B cell (primary cell): Measurements from ENCODE around the gene SLC25A43. TPM values are rescaled to one million over a fixed set of nuclear protein-coding genes. Genes with fewer than 3 reads are reported as not detected.
"Not testable (repeated sequence)": the region's sequence is repeated elsewhere in the genome, so short reads cannot be mapped to it uniquely, and the experiment has no call there.

ENCODE experiments used
- ATAC-seq: fragments of 200-7000 bp; cut with Tn5 transposase; one replicate; pipeline ENCODE4 v1.10.0; 2021; ENCODE audit warnings: low read depth, mild to moderate bottlenecking, moderate number of reproducible peaks, moderate library complexity
- CTCF ChIA-PET: fragments of 350-600 bp; sonication (Branson Sonifier 250); formaldehyde crosslinking; loops from one replicate; lab custom pipeline; 2021; ENCODE audit warnings: antibody characterized with exemption, inconsistent platforms; lab: Charles Lee
- POLR2A ChIA-PET: fragments of 350-600 bp; sonication (Branson Sonifier 250); formaldehyde crosslinking; loops from one replicate; lab custom pipeline; 2021; ENCODE audit warnings: antibody characterized with exemption; lab: Charles Lee
- DNase-seq: peaks from one replicate; pipeline ENCODE4 v3.0.0; 2013
- H2AFZ ChIP-seq: 2 replicates; pipeline ENCODE4 v1.6.1; 2012; ENCODE audit warnings: mild to moderate bottlenecking, low read depth, low read length; ENCODE audit not compliant: insufficient read depth, poor library complexity, severe bottlenecking
- H3K27ac ChIP-seq, 2 donors: 1 replicate in 1 of 2; 2 replicates in 1 of 2; pipeline ENCODE4 v1.5.1; 2012 to 2013; ENCODE audit warnings: low read length in 2 of 2, mild to moderate bottlenecking in 2 of 2, moderate library complexity in 1 of 2
- H3K27me3 ChIP-seq, 4 experiments: fragments of 200-600 bp in 1 of 4; sonication (generic) in 1 of 4; replicated peaks in 1 of 4; 1 replicate in 2 of 4; 2 replicates in 2 of 4; pipeline versions ENCODE4 v1.6.1 to v1.7.0; 2013 to 2016; ENCODE audit warnings: low read length in 3 of 4, mild to moderate bottlenecking in 2 of 4, mixed read lengths in 1 of 4, moderate library complexity in 1 of 4; ENCODE audit not compliant: insufficient read depth in 4 of 4, control insufficient read depth in 3 of 4; ENCODE audit errors: control extremely low read depth in 1 of 4
- H3K36me3 ChIP-seq, 2 experiments: replicated peaks in 1 of 2; 1 replicate in 1 of 2; 2 replicates in 1 of 2; pipeline versions ENCODE4 v1.6.1 to v1.7.1; 2013; ENCODE audit warnings: low read length in 1 of 2; ENCODE audit not compliant: insufficient read depth in 2 of 2, control insufficient read depth in 1 of 2; ENCODE audit errors: control extremely low read depth in 1 of 2, extremely low read depth in 1 of 2
- H3K4me1 ChIP-seq, 2 donors: fragments of 200-600 bp in 1 of 2; sonication (generic) in 1 of 2; 1 replicate in 1 of 2; 2 replicates in 1 of 2; pipeline versions ENCODE4 v1.5.1 to v1.6.1; 2013 to 2017; ENCODE audit warnings: low read length in 2 of 2; ENCODE audit not compliant: control insufficient read depth in 2 of 2, insufficient read depth in 2 of 2
- H3K4me2 ChIP-seq: replicated peaks from 2 replicates; pipeline ENCODE3; 2012; ENCODE audit warnings: mild to moderate bottlenecking, low read depth, low read length; ENCODE audit not compliant: poor library complexity, severe bottlenecking
- H3K4me3 ChIP-seq, 5 experiments: fragments of 200-600 bp in 1 of 5; sonication (generic) in 1 of 5; 1 replicate in 3 of 5; 2 replicates in 2 of 5; pipeline versions ENCODE4 v1.5.1 to v1.7.0; 2011 to 2016; ENCODE audit warnings: low read length in 4 of 5, mild to moderate bottlenecking in 4 of 5, low read depth in 2 of 5, control low read depth in 1 of 5, moderate library complexity in 1 of 5; ENCODE audit not compliant: insufficient read depth in 1 of 5; ENCODE audit errors: control extremely low read depth in 1 of 5, extremely low read depth in 1 of 5
- H3K79me2 ChIP-seq: fragments of 200-600 bp; sonication (generic); one replicate; pipeline ENCODE4 v1.6.0; 2016; ENCODE audit warnings: low read length; ENCODE audit not compliant: control insufficient read depth, insufficient read depth
- H3K9ac ChIP-seq: fragments of 200-600 bp; sonication (generic); 2 replicates; pipeline ENCODE4 v1.6.1; 2017; ENCODE audit warnings: mild to moderate bottlenecking, low read length, moderate library complexity
- H3K9me3 ChIP-seq, 3 donors: one replicate each; pipeline versions ENCODE4 v1.6.1 to v1.7.1; 2013; ENCODE audit warnings: low read length in 2 of 3; ENCODE audit not compliant: control insufficient read depth in 2 of 3, insufficient read depth in 1 of 3; ENCODE audit errors: control extremely low read depth in 1 of 3
- H4K20me1 ChIP-seq: 2 replicates; pipeline ENCODE4 v1.6.0; 2012; ENCODE audit warnings: mild to moderate bottlenecking, low read length; ENCODE audit not compliant: insufficient read depth, control insufficient read depth, poor library complexity, severe bottlenecking
- H3K27ac Mint-ChIP-seq: one replicate; pipeline ENCODE4 v1.8.0; 2021; ENCODE audit warnings: mixed read lengths
- H3K27me3 Mint-ChIP-seq: one replicate; pipeline ENCODE4 v1.8.0; 2021; ENCODE audit warnings: mixed read lengths
- H3K4me1 Mint-ChIP-seq: one replicate; pipeline ENCODE4 v1.8.0; 2021; ENCODE audit warnings: mixed read lengths
- H3K4me3 Mint-ChIP-seq: one replicate; pipeline ENCODE4 v1.8.0; 2021; ENCODE audit warnings: mixed read lengths
- H3K9me3 Mint-ChIP-seq: one replicate; pipeline ENCODE4 v1.8.0; 2022; ENCODE audit warnings: mixed read lengths; ENCODE audit not compliant: insufficient read depth
- CTCF ChIP-seq: fragments of 200-600 bp; IDR thresholded peaks from one replicate; pipeline ENCODE4 v1.8.0; 2022; ENCODE audit warnings: antibody characterized with exemption, mild to moderate bottlenecking
- EZH2 ChIP-seq: IDR thresholded peaks from 2 replicates; pipeline ENCODE4 v1.6.1; 2012; ENCODE audit warnings: borderline replicate concordance, low read depth, mild to moderate bottlenecking, moderate library complexity, low read length; ENCODE audit not compliant: insufficient read depth, poor library complexity, severe bottlenecking
- WGBS: methylation state at CpG from one replicate; pipeline ENCODE4 v1.1.5; 2013; ENCODE audit warnings: missing lambda C conversion rate; ENCODE audit not compliant: insufficient coverage; 5-methylcytosine and 5-hydroxymethylcytosine counted together
- intact Hi-C: fragments of 100-400 bp; cut with micrococcal nuclease; formaldehyde crosslinking; loops from one replicate; pipeline ENCODE4 v1.10.0; 2022
- polyA plus RNA-seq: library from polyadenylated mRNA; depleted of rRNA; stranded (reverse); fragments of >200 nt; gene quantifications from 2 replicates; pipeline ENCODE4 v1.2.3, GENCODE V29; 2012
- total RNA-seq, 2 donors: library from RNA; stranded (reverse); fragments of 120-200 nt in 1 of 2; gene quantifications; 1 replicate in 1 of 2; 2 replicates in 1 of 2; pipeline versions ENCODE4 v1.2.3 to v1.2.4, GENCODE V29; 2013 to 2022

Gene SLC25A43
- total and polyA plus RNA-seq, 2 donors (not counting 1 experiment from before 2014, with no cell fraction given), result 9.1 to 11.2 TPM

DNA sequence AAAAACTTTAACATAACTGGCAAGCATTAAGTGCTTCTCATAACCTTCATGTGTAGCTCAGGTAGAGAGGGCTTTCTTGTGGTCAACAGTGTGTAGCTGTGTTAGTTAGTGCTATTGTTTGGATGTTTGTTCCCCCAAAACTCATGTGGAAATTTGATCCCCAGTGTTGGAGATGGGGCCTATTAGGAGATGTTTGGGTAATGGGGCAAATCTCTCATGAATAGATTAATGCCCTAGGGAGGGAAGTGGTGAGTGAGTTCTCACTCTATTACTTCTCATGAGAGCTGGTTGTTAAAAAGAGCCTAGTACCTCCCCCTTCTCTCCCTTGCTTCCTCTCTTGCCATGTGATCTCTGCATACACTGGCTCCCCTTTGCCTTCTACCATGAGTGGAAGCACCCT lies 16.5 kb upstream of the SLC25A43 start:
- POLR2A ChIA-PET, result no interaction called here
- no peak for TF ChIP-seq CTCF
- no peak for TF ChIP-seq EZH2
- peaks cover 2% of the 10 kb centered on the region for H3K4me1 Mint-ChIP-seq
- no peaks in the 10 kb centered on the region for H3K9me3 Mint-ChIP-seq
- no peaks in the 10 kb centered on the region for H3K4me1 ChIP-seq
- H3K9ac ChIP-seq, result no peak overlapping the region
- no peaks in the 10 kb centered on the region for H3K27me3 Mint-ChIP-seq
- no peak overlapping the region for H3K27ac ChIP-seq
- no peaks in the 10 kb centered on the region for H3K36me3 ChIP-seq
- H3K9me3 ChIP-seq, result no peaks in the 10 kb centered on the region
- DNase-seq (no peak), ATAC-seq (no peak)
- intact Hi-C loops, result no loop called here
- H3K4me2 ChIP-seq, result no peak overlapping the region
- no peaks in the 10 kb centered on the region for H4K20me1 ChIP-seq
- H3K4me3 ChIP-seq, result no peak overlapping the region
- CTCF ChIA-PET, result no interaction called here
- H3K27ac Mint-ChIP-seq, result no peak overlapping the region
- H3K27me3 ChIP-seq, result no peaks in the 10 kb centered on the region
- H3K79me2 ChIP-seq, result no peaks in the 10 kb centered on the region
- H2AFZ ChIP-seq, result no peak overlapping the region
- H3K4me3 Mint-ChIP-seq, result no peak overlapping the region

DNA sequence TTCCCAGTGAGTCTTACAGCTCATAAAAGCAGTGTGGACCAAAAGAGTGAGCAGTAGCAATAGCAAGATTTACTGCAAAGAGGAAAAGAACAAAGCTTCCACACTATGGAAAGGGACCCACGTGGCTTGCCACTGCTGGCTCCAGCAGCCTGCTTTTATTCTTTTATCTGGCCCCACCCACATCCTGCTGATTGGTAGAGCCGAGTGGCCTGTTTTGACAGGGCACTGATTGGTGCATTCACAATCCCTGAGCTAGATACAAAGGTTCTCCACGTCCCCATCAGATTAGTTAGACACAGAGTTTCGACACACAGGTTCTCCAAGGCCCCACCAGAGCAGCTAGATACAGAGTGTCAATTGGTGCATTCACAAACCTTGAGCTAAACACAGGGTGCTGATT lies 12.5 kb upstream of the SLC25A43 start:
- H3K4me1 ChIP-seq, CTCF ChIA-PET, H3K4me3 Mint-ChIP-seq, H3K4me2 ChIP-seq, H3K4me1 Mint-ChIP-seq, H3K36me3 ChIP-seq, H3K27me3 ChIP-seq, POLR2A ChIA-PET, H3K27ac ChIP-seq, H3K27me3 Mint-ChIP-seq, ATAC-seq, H3K4me3 ChIP-seq, H3K9me3 Mint-ChIP-seq, H3K79me2 ChIP-seq, DNase-seq, H4K20me1 ChIP-seq, intact Hi-C loops, H2AFZ ChIP-seq, H3K9ac ChIP-seq, H3K27ac Mint-ChIP-seq, H3K9me3 ChIP-seq: not testable (repeated sequence)
- WGBS, result no CpG with 5 or more reads among the region's 4 CpGs

DNA sequence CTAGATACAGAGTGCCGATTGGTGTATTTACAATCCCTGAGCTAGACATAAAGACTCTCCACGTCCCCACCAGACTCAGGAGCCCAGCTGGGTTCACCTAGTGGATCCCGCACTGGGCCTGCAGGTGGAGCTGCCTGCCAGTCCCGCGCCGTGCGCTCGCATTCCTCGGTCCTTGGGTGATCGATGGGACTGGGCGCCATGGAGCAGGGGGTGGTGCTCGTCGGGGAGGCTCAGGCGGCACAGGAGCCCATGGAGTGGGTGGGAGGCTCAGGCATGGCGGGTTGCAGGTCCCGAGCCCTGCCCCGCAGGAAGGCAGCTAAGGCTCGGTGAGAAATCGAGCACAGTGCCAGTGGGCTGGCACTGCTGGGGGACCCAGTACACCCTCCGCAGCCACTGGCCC lies 11.7 kb upstream of the SLC25A43 start:
- H3K4me3 Mint-ChIP-seq, intact Hi-C loops: not testable (repeated sequence)

More for the DNA sequence above, 11.7 kb upstream of the SLC25A43 start:
- H3K9ac ChIP-seq, DNase-seq, H4K20me1 ChIP-seq, H3K27me3 Mint-ChIP-seq, H3K4me3 ChIP-seq, H3K79me2 ChIP-seq, H3K27ac Mint-ChIP-seq, H3K4me1 Mint-ChIP-seq, H2AFZ ChIP-seq, H3K9me3 Mint-ChIP-seq, CTCF ChIA-PET, H3K27me3 ChIP-seq, H3K4me1 ChIP-seq, H3K4me2 ChIP-seq, ATAC-seq, H3K9me3 ChIP-seq, H3K27ac ChIP-seq, H3K36me3 ChIP-seq: not testable (repeated sequence)
- POLR2A ChIA-PET, result interaction anchor here (0.6 kb wide), 1 partner anchor 167 kb away, joined by 4 read pairs; no protein-coding TSS in a partner anchor
- 100% methylated on average over 6 of the region's 20 CpGs for WGBS
